ENCODE data around the gene GKAP1. TPM values are rescaled to one million over a fixed set of nuclear protein-coding genes. Genes with fewer than 3 reads are reported as not detected.

Gene GKAP1
- total and polyA plus RNA-seq, 3 donors from 2014 or later: 83.7 to 158 (median 132) TPM

GRCh38 chr9:83800236-83801033, 17.1 kb downstream of the GKAP1 start:
- Histone ChIP-seq H3K4me3 (no peak overlapping the region), H3K4me1 (no peaks in the 10 kb centered on the region), H3K9me3 (no peaks in the 10 kb centered on the region), H3K27me3 (no peaks in the 10 kb centered on the region), H3K36me3 (ENCODE audit: low read depth, missing control alignments) (no peaks in the 10 kb centered on the region), H3K27ac (no peak overlapping the region)
- intact Hi-C loops (cut with DNase I; ENCODE audit: low total_unique reads): no loop called here
- TF ChIP-seq POLR2A (IDR thresholded peaks at IDR 0.05): no peak
- DNase-seq: no peak
- WGBS, 2 donors: 89 to 90% methylated on average over 13 of the region's 13 CpGs

- Histone ChIP-seq H3K27ac (no peak overlapping the region), H3K4me3 (no peak overlapping the region), H3K4me1 (no peaks in the 10 kb centered on the region), H3K36me3 (ENCODE audit: low read depth, missing control alignments) (no peaks in the 10 kb centered on the region), H3K27me3 (no peaks in the 10 kb centered on the region), H3K9me3 (no peaks in the 10 kb centered on the region)
- intact Hi-C loops (cut with DNase I; ENCODE audit: low total_unique reads): no loop called here
- DNase-seq: no peak
- TF ChIP-seq, protein P1, sequence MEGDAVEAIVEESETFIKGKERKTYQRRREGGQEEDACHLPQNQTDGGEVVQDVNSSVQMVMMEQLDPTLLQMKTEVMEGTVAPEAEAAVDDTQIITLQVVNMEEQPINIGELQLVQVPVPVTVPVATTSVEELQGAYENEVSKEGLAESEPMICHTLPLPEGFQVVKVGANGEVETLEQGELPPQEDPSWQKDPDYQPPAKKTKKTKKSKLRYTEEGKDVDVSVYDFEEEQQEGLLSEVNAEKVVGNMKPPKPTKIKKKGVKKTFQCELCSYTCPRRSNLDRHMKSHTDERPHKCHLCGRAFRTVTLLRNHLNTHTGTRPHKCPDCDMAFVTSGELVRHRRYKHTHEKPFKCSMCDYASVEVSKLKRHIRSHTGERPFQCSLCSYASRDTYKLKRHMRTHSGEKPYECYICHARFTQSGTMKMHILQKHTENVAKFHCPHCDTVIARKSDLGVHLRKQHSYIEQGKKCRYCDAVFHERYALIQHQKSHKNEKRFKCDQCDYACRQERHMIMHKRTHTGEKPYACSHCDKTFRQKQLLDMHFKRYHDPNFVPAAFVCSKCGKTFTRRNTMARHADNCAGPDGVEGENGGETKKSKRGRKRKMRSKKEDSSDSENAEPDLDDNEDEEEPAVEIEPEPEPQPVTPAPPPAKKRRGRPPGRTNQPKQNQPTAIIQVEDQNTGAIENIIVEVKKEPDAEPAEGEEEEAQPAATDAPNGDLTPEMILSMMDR (IDR thresholded peaks at IDR 0.05): no peak
- TF ChIP-seq POLR2A (IDR thresholded peaks at IDR 0.05): no peak
- 100% methylated on average over 2 of the region's 2 CpGs for WGBS, 2 donors
Measured at GRCh38 chr9:83794051-83794450, 23.5 kb downstream of the GKAP1 start.

DNA sequence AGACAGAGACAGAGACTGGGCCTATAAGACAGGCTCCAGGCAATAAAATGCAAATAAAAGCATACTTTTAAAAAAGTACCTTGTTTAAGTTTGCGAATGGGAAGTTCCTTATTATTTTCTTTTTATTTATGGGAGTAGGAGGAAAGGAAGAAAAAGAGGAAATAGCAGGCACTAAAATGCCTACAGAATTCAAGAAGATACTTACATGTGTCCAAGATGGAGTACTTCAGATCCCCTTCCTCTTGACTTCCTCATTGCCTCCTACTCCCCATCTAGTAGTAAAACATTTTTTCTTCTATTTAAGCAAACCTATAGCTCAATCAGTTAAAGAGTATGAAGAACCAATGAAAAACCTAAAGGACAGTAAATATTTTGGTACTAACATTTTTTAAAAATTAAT, 24.8 kb downstream of the GKAP1 start:
- no peak overlapping the region for H3K4me3 ChIP-seq
- TF ChIP-seq, protein P1 (IDR thresholded peaks at IDR 0.05): no peak
- TF ChIP-seq POLR2A (IDR thresholded peaks at IDR 0.05): no peak
- no peaks in the 10 kb centered on the region for H3K27me3 ChIP-seq
- intact Hi-C loops (cut with DNase I; ENCODE audit: low total_unique reads): no loop called here
- H3K4me1 ChIP-seq: no peaks in the 10 kb centered on the region
- no peaks in the 10 kb centered on the region for H3K36me3 ChIP-seq (ENCODE audit: low read depth, missing control alignments)
- H3K27ac ChIP-seq: no peak overlapping the region
- WGBS, 2 donors: 88 to 89% methylated on average over 1 of the region's 1 CpG
- no peaks in the 10 kb centered on the region for H3K9me3 ChIP-seq
- DNase-seq: no peak

DNA sequence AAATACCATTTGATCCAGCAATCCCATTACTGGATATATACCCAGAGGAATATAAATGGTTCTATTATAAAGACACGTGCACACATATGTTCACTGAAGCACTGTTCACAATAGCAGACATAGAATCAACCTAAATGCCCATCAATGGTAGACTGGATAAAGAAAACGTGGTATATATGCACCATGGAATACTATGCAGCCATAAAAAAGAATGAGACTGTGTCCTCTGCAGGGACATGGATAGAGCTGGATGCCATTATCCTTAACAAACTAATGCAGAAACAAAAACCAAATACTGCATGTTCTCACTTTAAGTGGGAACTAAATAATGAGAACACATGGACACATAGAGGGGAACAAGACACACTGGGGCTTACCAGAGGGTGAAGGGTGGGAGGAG, 39.4 kb downstream of the GKAP1 start:
- H3K27me3 ChIP-seq: no peaks in the 10 kb centered on the region
- WGBS, 2 donors: 90 to 91% methylated on average over 2 of the region's 2 CpGs
- H3K9me3 ChIP-seq: no peaks in the 10 kb centered on the region
- intact Hi-C loops (cut with DNase I; ENCODE audit: low total_unique reads): no loop called here
- H3K4me3 ChIP-seq: no peak overlapping the region
- no peaks in the 10 kb centered on the region for H3K36me3 ChIP-seq (ENCODE audit: low read depth, missing control alignments)
- DNase-seq: no peak
- no peak overlapping the region for H3K27ac ChIP-seq
- H3K4me1 ChIP-seq: no peaks in the 10 kb centered on the region
- TF ChIP-seq POLR2A (IDR thresholded peaks at IDR 0.05): no peak
- TF ChIP-seq, protein P1 (IDR thresholded peaks at IDR 0.05): no peak

DNA sequence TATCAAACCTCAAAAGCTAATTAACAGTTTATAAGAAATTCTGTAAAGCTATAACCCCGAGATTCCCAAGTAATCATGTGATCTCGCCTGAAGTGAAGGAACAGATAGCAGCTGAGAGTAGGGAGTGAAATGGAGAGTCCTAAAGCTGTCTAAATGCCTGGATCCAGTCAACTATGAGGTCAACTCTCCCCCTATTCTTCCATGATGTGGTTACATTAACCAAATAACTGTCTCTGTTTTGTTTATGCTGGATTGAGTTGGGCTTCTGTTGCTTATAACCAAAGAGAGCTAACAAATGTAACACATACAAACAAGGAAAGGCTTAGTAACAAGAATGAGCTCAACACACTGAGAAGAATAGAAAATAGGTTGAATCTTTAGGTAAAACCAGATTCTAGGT, 41.6 kb downstream of the GKAP1 start:
- no peaks in the 10 kb centered on the region for H3K9me3 ChIP-seq
- WGBS, 2 donors: 91 to 93% methylated on average over 2 of the region's 2 CpGs
- H3K27me3 ChIP-seq: no peaks in the 10 kb centered on the region
- no peaks in the 10 kb centered on the region for H3K4me1 ChIP-seq
- no peak for TF ChIP-seq POLR2A (IDR thresholded peaks at IDR 0.05)
- TF ChIP-seq, protein P1 (IDR thresholded peaks at IDR 0.05): no peak
- intact Hi-C loops (cut with DNase I; ENCODE audit: low total_unique reads): no loop called here
- H3K36me3 ChIP-seq (ENCODE audit: low read depth, missing control alignments): no peaks in the 10 kb centered on the region
- DNase-seq: no peak
- no peak overlapping the region for H3K4me3 ChIP-seq
- H3K27ac ChIP-seq: no peak overlapping the region
